HG02943 (cell line): Measurements from ENCODE around the gene CES4A.
"Not testable (repeated sequence)": the region's sequence is repeated elsewhere in the genome, so short reads cannot be mapped to it uniquely, and the experiment has no call there.

Experiments
- ATAC-seq: cut with Tn5 transposase; IDR thresholded peaks from one replicate; pipeline ENCODE4 v1.9.1; 2021; ENCODE audit warnings: mild to moderate bottlenecking, low read depth, moderate library complexity; ENCODE audit not compliant: unreplicated experiment

Gene CES4A

DNA sequence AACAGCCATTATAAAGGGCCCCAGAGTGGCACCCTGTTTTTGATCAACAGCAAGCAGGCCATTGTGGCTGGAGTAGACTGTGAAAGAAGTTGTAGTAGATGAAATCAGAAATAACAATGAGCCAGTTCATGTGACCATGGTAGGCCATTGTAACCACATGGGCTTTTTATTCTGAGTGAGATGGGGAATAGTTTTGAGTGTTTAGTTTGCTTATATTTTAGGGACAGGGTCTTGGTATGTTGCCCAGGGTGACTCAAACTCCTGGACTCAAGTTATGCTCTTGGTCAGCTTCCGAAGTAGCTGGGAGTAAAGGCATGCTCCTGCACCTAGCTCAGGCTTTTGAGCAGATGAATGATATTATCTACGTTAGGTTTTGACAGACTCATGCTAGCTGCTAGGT lies 52.5 kb downstream of the CES4A start:
- ATAC-seq: no peak

DNA sequence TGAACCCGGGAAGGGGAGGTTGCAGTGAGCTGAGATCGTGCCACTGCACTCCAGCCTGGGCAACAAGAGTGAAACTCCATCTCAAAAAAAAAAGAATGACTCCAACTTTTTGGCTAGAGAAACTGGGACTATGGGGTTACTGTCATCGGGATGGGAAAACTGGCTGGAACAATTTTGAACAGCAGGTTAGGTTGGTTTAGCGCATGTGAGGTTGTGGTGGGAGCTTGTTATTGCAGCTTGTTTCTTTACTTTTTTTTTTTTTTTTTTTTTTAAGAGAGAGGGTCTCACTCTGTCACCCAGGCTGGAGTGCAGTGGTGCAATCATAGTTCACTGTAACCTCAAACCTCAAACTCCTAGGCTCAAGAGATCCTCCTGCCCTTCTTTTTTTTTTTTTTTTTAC lies 53.1 kb downstream of the CES4A start:
- ATAC-seq: not testable (repeated sequence)

DNA sequence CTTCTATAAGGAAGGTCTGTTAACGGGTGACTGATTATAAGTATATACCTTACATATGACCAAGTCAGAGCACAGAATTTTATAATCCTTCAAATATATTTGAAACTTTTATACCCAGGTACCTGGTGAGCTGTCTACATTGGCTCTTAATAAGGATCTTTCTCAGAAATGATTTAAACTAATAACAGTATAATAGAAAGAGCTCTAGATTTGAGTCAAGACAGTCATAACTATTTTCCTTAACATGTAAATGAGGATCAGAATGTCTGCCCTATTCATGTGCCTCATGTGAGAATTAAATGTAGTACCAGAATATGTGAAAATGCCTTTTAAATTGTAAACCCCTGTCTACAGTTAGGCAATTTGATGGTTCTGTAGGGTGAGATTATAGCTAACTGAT lies 55.0 kb downstream of the CES4A start:
- ATAC-seq: no peak

DNA sequence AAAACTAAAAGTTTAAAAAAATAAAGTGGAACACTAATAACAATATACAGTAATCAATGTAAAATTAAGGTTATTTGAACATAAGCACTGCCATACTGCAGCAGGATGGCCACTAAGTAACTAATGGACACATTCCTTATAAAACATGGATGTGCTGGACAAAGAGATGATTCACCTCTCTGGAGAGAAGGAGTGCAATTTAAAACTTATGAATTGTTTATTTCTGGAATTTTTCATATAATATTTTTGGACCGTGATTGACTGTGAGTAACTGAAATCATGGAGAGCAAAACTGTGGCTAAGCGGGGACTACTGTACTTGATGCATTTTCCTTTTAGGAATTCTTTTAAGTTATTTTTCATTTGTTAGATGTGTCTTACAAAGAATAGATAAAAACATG lies 62.4 kb downstream of the CES4A start:
- ATAC-seq: no peak

DNA sequence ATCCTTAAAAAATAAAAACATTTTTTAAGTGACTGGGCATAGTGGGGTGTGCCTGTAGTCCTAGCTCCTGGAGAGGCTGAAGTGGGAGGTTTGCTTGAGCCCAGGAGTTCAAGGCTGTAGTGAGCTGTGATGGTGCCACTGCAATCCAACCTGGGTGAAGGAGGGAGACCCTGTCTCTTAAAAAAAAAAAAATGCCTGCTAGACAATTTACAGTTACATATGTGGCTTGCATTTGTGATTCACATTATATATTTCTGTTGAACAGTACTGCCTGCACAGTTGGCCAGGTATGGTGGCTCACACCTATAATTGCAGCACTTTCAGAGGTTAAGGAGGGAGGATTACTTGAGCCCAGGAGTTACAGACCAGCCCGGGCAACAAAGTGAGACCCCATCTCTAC lies 64.0 kb downstream of the CES4A start:
- ATAC-seq: no peak

DNA sequence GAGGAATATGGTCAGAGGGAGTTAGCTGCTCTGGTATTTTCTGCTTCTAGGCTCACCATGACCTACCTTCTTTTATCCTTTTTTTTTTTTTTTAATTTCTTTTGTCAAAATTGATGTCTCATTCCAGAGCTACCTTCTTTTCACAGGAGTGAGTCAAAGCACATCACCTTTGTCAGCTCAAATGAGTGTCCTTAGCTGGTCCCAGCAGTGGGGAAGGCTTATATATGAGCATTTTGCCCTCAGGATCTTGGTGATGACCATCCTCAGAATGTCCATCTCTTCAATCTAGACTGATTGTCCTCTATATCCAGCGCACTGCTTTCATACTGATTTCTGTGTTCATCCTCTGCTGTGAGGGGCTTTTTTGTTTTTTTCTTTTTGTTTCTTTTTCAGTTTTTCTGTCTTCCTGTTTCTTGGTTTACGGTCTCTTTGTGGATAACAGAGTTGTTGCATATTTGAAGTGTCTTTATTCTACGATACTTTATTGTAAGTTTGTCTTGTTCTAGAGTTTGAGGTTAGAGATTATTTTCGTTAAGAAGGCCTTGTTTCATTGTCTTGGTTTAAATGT lies 65.5 kb downstream of the CES4A start:
- no peak for ATAC-seq

DNA sequence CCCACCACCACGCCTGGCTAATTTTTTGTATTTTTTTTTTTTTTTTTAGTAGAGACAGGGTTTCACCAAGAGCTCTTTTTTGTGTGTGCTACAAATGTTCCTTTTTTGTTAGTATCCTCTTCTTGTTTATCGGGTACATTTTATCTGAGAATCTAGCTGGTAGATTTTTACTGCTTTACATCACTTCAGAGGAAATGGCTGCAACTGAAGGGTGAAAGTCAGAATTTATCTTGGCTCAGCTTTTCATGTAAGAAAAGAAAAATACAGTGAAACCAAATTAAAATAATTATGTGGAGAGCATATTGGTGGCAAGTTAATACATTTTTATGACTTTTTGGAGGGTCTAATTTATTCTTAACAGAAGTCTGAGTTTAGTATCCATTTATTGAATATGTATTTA lies 66.5 kb downstream of the CES4A start:
- ATAC-seq: no peak

DNA sequence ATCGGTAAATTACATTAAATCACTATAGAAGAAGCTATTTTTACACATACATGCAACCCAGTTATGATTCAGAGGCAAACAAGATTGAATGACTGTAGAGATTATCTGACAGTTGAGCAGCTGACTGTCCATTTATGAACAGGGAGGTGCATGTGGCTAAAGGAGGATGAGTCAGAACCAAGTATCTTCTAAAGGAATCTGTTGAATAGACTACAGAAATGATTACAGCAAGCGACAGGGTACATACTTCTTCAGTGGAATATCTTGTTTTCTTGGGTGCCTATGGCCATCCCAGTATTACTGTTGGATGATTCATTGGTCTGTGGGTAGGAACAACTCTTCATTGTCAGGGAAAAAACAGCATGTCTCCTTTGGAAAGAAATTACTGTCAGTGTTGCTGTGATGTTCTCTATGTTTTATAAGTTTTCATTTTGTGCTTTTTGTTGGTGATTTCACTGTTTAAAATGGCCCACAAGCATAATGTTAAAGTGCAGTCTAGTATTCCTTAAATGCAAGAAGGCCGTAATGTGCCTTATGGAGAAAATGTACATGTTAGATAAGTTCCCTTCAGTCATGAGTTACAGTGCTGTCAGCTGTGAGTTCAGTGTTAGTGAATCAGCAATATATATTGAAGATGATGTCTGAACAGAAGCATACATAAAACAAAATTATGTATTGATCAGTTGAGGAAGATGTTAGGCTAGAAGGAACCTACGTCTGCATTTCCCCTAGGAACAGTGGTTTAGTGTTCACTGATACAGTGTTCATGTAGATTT lies 67.5 kb downstream of the CES4A start:
- ATAC-seq: no peak
